ENCODE results near the gene A2ML1.

DNA sequence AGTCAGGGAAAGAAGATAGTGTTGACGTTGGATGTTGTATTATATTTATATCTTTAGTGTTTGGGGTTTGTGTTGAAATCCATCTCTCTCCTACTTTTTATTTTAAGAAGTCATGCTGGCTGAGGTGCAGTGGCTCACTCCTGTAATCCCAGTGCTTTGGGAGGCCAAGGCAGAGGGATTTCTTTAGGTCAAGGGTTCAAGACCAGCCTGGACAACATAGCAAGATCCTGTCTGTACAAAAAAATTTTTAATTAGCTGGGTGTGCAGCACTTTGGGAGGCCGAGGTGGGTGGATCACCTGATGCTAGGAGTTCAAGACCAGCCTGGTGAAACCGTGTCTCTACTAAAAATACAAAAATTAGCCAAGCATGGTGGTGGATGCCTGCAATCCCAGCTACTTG, 23.9 kb downstream of the A2ML1 start:
- TF ChIP-seq POLR2A (IDR thresholded peaks at IDR 0.05) (no peak), EP300 (IDR thresholded peaks at IDR 0.05) (no peak)
- TF ChIP-seq, protein P1, sequence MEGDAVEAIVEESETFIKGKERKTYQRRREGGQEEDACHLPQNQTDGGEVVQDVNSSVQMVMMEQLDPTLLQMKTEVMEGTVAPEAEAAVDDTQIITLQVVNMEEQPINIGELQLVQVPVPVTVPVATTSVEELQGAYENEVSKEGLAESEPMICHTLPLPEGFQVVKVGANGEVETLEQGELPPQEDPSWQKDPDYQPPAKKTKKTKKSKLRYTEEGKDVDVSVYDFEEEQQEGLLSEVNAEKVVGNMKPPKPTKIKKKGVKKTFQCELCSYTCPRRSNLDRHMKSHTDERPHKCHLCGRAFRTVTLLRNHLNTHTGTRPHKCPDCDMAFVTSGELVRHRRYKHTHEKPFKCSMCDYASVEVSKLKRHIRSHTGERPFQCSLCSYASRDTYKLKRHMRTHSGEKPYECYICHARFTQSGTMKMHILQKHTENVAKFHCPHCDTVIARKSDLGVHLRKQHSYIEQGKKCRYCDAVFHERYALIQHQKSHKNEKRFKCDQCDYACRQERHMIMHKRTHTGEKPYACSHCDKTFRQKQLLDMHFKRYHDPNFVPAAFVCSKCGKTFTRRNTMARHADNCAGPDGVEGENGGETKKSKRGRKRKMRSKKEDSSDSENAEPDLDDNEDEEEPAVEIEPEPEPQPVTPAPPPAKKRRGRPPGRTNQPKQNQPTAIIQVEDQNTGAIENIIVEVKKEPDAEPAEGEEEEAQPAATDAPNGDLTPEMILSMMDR (IDR thresholded peaks at IDR 0.05), result no peak
